Stomach smooth muscle (tissue), 2 donors: Measurements from ENCODE around the gene PRR35.

Source experiments
- H3K27ac ChIP-seq: one replicate; pipeline ENCODE4 v1.7.0; 2013; ENCODE audit warnings: mild to moderate bottlenecking, low read length, inconsistent platforms
- H3K27me3 ChIP-seq, 2 donors: one replicate each; pipeline ENCODE4 v1.7.0; 2013; ENCODE audit warnings: low read length in 2 of 2; ENCODE audit not compliant: insufficient read depth in 2 of 2, control insufficient read depth in 1 of 2
- H3K36me3 ChIP-seq, 2 donors: one replicate each; pipeline ENCODE4 v1.7.0; 2013; ENCODE audit warnings: low read length in 2 of 2; ENCODE audit not compliant: control insufficient read depth in 2 of 2, insufficient read depth in 2 of 2
- H3K4me1 ChIP-seq: one replicate; pipeline ENCODE4 v1.7.0; 2013; ENCODE audit warnings: low read length; ENCODE audit not compliant: control insufficient read depth, insufficient read depth
- H3K4me3 ChIP-seq, 2 donors: one replicate each; pipeline ENCODE4 v1.7.0; 2013; ENCODE audit warnings: low read length in 2 of 2
- H3K9ac ChIP-seq, 2 donors: one replicate each; pipeline ENCODE4 v1.7.0; 2013; ENCODE audit warnings: low read length in 2 of 2, mild to moderate bottlenecking in 1 of 2
- H3K9me3 ChIP-seq, 2 donors: one replicate each; pipeline ENCODE4 v1.7.0; 2013; ENCODE audit warnings: low read length in 2 of 2; ENCODE audit not compliant: control insufficient read depth in 2 of 2
- donor health status: healthy.
- donor health status: Pancreatic carcinoma.

Gene PRR35

DNA sequence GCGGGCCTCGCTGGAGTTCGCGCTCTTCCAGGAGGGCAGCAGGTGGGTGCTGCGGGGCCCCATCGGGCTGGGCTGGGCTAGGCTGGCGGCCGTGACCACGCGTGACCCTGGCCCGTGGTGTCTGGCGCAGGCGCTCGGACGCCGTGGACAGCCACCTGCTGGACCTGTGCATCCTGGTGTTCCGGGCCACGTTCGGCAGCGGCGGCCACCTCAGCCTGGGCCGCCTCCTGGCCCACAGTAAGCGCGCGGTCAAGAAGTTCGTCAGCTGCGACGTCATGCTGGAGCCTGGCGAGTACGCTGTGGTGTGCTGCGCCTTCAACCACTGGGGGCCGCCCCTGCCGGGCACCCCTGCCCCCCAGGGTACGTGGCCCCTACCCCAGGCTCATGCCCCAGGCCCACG lies 8.0 kb upstream of the PRR35 start:
- no peaks in the 10 kb centered on the region for H3K27me3 ChIP-seq
- H3K27ac ChIP-seq = no peak overlapping the region
- peaks cover 0 to 5% of the 10 kb centered on the region in 2 donors for H3K36me3 ChIP-seq
- no peaks in the 10 kb centered on the region for H3K4me1 ChIP-seq
- no peaks in the 10 kb centered on the region for H3K9me3 ChIP-seq
- no peak overlapping the region for H3K9ac ChIP-seq
- no peak overlapping the region for H3K4me3 ChIP-seq

DNA sequence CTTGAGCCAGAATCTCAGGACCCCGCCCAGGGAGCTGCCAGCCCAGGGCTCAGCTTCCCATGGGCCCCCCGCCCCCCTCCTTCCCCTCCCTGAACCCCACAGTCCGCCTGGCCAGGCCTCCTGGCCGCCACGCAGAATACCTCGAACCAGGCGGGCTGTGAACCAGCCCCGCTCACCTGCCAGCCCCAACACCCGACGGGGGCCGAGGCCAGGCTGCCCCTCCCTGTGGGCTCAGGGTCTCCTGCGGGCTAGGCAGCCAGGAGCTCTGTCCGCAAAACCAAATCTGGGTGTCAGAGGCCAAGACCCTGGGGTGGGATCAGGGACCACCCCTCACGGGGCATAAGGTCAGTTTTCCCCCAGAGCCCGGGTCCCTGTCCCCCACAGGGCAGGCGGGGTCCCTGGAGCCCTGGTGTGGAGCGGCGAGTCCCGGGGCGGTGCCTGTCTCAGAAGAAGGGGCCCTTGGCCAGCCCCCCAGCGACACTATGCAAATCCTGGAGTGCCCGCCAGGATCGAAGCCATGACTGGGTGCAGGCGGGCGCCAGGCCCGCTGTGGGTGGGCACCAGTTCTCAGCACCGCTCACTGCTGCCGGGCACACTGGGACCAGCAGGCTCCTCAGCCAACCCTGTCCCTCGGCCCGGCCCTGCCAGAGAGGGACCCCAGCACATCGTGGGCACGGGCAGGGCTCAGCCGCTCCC lies 6.4 kb upstream of the PRR35 start:
- peaks cover 2% of the 10 kb centered on the region in 2 donors for H3K27me3 ChIP-seq
- H3K4me3 ChIP-seq = no peak overlapping the region
- H3K4me1 ChIP-seq = no peaks in the 10 kb centered on the region
- no peak overlapping the region for H3K9ac ChIP-seq
- H3K36me3 ChIP-seq = peaks cover 0 to 3% of the 10 kb centered on the region in 2 donors
- no peaks in the 10 kb centered on the region for H3K9me3 ChIP-seq
- no peak overlapping the region for H3K27ac ChIP-seq

GRCh38 chr16:554297-554621 lies 5.9 kb upstream of the PRR35 start:
- peaks cover 0 to 3% of the 10 kb centered on the region in 2 donors for H3K36me3 ChIP-seq
- no peaks in the 10 kb centered on the region for H3K4me1 ChIP-seq
- H3K27ac ChIP-seq = no peak overlapping the region
- no peak overlapping the region for H3K9ac ChIP-seq
- H3K27me3 ChIP-seq = peaks cover 6 to 7% of the 10 kb centered on the region in 2 donors
- no peak overlapping the region for H3K4me3 ChIP-seq
- no peaks in the 10 kb centered on the region for H3K9me3 ChIP-seq

GRCh38 chr16:554640-555365 lies 5.4 kb upstream of the PRR35 start:
- H3K9ac ChIP-seq = no peak overlapping the region
- H3K27me3 ChIP-seq = peaks cover 11 to 12% of the 10 kb centered on the region in 2 donors
- peaks cover 0 to 3% of the 10 kb centered on the region in 2 donors for H3K36me3 ChIP-seq
- peaks cover 2% of the 10 kb centered on the region for H3K4me1 ChIP-seq
- no peak overlapping the region for H3K27ac ChIP-seq
- no peaks in the 10 kb centered on the region for H3K9me3 ChIP-seq
- no peak overlapping the region for H3K4me3 ChIP-seq

DNA sequence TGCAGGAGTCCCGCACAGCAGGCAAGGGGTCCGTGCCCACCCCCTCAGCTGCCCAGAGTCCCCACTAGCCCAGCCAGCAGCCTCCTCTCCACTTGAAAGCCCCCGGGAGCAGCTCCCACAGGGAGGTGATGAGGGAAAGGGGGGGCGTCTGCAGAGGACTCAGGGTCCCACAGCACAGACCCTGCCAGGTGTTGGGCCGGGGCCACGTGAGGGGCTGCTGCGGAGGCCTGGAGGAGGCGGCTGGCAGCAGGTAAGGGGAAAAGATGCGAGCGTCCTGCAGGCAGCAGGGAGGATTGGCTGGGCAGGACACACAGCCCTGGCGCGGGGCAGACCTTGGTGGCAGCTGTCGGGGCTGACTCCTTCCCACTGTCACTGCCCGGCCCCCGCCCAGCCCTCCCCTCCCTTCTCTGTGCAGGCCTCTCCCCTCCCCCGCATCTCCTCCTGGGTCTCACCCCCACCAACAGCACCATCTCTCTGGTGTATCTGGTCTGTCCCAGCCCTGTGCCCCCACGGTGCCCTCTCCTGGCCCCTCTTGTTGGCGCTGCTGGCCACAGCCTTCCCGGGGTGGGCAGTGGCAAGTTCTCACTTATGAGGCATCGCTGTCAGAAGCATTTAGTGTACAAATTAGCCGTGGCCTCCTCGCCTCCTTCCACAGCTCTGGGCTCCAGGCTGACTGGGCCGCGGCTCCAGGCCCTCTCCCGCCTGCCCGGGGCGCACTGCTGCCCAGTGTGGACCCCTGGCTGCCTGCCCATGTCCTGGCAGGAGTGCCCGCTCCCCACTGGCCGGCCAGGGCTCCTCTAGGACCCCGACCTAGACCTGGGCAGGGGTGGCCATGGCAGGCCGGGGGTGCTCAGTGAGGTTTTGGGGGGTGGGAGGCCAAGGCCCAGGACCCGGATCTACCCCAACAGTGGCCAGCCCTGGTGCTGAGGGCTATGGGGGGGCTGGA lies 4.4 kb upstream of the PRR35 start:
- no peak overlapping the region for H3K27ac ChIP-seq
- H3K9me3 ChIP-seq = no peaks in the 10 kb centered on the region
- peaks cover 11 to 16% of the 10 kb centered on the region in 2 donors for H3K27me3 ChIP-seq
- H3K4me1 ChIP-seq = peaks cover 4% of the 10 kb centered on the region
- H3K9ac ChIP-seq = no peak overlapping the region
- no peak overlapping the region for H3K4me3 ChIP-seq
- H3K36me3 ChIP-seq = peaks cover 0 to 3% of the 10 kb centered on the region in 2 donors

DNA sequence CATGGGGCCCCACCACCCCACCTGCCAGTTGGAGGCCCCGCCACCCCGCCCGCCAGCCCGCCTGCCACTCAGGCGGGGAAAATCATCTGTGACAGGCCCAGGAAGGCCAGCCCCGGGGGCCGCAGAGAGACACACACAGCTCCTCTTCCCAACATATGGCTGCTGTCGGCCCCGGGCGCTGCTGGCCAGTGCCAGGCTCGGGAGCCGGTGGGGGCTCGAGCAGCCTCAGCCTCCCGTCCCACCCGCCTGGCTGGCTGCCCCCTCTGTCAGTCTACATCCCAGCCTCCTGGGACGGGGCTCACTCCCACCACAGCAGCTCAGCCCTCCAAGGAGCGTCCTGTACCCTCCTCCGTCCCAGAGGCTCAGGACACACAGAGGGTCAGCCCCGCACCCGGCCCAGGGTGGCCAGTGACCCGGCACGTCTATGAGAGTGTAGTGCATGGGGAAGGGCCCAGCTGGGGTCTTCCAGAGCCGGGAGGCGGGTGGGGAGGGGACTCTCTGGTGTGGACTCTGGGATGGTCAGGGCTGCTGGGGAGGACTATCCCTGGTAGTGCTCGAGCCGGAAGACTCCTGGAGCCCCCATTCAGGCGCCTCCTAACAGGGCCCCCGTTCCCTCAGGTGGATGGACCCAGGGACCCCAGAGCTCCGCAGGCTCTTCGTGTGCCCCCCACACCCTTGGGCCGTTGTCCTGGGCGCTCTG lies 3.6 kb upstream of the PRR35 start:
- H3K9me3 ChIP-seq = no peaks in the 10 kb centered on the region

DNA sequence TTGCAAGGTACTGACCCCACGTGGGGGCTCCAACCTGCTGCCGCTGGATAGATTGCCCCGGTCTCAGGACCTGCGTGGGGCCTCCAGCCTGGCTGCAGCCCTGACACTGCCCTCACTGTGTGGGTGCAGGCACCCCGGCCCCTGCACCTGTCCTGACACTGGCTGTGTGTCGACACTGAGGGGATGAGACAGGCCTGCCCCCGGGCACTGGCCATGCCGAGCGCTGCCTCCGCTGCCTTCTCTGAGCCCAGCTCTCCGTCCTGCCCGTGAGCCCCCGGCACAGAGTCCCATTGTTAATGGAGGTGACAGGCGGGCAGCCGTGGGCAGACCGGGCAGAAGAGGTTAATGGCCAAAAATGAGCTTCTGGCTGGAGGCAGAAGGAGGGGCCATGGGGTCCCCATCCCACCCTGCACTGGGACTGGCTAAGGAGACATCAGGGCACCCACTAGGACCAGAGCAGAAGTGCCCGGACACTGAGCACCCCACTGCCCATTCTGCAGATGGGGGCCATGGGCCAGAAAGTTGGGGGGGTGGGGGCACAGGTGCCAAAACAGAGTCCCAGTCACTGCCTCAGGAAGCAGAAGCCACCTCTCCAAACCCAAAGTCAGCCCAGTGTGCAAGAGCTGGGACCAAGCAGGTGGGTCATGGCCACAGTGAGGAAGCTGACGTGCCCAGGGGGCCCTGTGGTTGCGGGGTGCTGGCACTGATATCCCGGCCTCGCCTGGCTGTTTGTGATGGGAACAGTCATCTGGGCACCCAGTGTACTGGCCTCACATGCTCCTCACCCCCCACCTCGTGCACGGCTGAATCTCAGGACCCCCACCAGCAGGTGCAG lies 2.5 kb upstream of the PRR35 start:
- H3K27ac ChIP-seq = no peak overlapping the region

More for the DNA sequence above, 3.6 kb upstream of the PRR35 start:
- Histone ChIP-seq H3K36me3 (peaks cover 0 to 2% of the 10 kb centered on the region in 2 donors), H3K27ac (no peak overlapping the region), H3K4me1 (peaks cover 4% of the 10 kb centered on the region), H3K27me3 (peaks cover 17 to 24% of the 10 kb centered on the region in 2 donors), H3K4me3 (no peak overlapping the region), H3K9ac (no peak overlapping the region)

DNA sequence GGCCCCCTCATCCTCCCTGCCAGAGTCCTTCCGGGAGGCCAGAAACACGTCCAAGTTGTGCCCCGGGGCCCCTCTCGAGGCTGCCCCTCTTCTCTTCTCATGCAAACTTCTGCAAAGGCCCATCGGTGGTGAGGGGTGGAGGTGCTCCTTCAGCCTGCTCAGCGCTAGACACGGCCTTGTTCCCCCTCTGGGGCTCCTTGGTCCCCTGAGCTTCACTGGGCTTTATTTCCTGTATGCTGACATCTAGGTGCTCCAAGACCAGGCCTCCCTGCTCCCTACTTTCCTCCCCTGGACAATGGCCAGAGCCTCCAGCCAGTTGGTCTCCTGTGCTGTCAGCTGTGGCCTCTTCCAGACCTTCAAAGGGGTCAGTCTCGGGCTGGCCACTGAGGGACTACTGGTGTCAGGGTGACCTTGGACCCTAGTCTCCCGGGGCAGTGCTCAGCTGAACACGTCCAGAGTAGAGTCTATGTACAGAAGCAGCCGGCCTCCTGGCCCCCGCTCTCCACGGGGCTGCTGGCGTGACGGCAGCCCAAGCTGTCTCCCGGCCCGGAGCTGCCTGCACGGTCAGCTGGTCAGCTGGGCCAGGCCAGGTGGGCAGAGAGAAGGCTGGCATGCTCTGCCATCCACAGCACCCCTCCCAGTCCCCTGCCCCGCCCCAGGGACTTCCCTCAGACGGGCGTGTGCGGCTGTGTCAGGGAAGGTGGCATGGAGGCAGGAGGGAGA lies 1.7 kb upstream of the PRR35 start:
- Histone ChIP-seq H3K4me1 (peaks cover 4% of the 10 kb centered on the region), H3K9ac (no peak overlapping the region), H3K9me3 (no peaks in the 10 kb centered on the region), H3K36me3 (no peaks in the 10 kb centered on the region), H3K27ac (no peak overlapping the region), H3K4me3 (no peak overlapping the region), H3K27me3 (peaks cover 20 to 30% of the 10 kb centered on the region in 2 donors)

More for the DNA sequence above, 2.5 kb upstream of the PRR35 start:
- no peaks in the 10 kb centered on the region for H3K9me3 ChIP-seq
- no peak overlapping the region for H3K4me3 ChIP-seq
- H3K9ac ChIP-seq = no peak overlapping the region
- H3K4me1 ChIP-seq = peaks cover 4% of the 10 kb centered on the region
- H3K27me3 ChIP-seq = peaks cover 20 to 30% of the 10 kb centered on the region in 2 donors
- no peaks in the 10 kb centered on the region for H3K36me3 ChIP-seq

DNA sequence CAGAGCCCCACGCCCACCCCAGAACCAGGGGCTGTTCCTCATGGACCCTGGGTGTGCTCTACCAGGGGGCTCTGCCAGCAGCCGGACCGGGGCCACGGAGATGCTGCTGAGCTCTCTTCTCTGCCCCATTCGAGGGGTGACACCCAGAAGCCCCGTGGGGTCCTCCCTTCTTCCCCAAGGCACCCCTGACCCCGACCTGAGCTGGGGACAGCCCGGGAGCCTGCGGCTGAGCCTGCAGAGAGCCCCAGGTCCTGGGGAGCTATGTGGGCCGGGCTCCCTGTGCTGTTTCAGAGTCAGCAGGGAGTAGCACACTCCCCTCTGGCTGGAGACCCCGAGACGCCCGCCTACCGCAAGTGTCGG lies 1.2 kb upstream of the PRR35 start:
- Histone ChIP-seq H3K4me3 (no peak overlapping the region), H3K27me3 (peaks cover 20 to 30% of the 10 kb centered on the region in 2 donors), H3K9me3 (no peaks in the 10 kb centered on the region), H3K27ac (no peak overlapping the region), H3K36me3 (no peaks in the 10 kb centered on the region), H3K4me1 (peaks cover 4% of the 10 kb centered on the region), H3K9ac (no peak overlapping the region)
